ENCODE data around the gene PCDHGA1. TPM values are rescaled to one million over a fixed set of nuclear protein-coding genes. Genes with fewer than 3 reads are reported as not detected.
A peak's percentile ranks its signal among the peaks of the same experiment; 100 is the strongest.

PCDHGA1 gene
- total and polyA plus RNA-seq, 2 donors (not counting 1 experiment from before 2014, with no cell fraction given): 0.06 to 0.64 TPM

GRCh38 chr5:141420855-141421488 is 90.7 kb downstream of the PCDHGA1 start, which contains the start of gene PCDHGA11:
Gene PCDHGA11, plus strand, starts transcription at chr5:141421051. Its CDS starts 177 bp downstream, at chr5:141421228.
- peak within 1 kb of the TSS; percentile 48 for H3K27ac Mint-ChIP-seq
- H3K4me2 ChIP-seq (replicated peaks; ENCODE audit: low read depth, low read length, poor library complexity, severe bottlenecking): peak within 1 kb of the TSS; percentile 47
- peaks cover 2 to 56% (median 52%) of the 10 kb centered on the region in 3 donors for H3K9me3 ChIP-seq (ENCODE audit: control extremely low read depth in 1 of 3, control insufficient read depth in 2 of 3, insufficient read depth in 1 of 3, low read length in 2 of 3)
- ChIA-PET CTCF (interaction anchor here (0.6 to 3.4 kb wide), 24 partner anchors 8 to 306 kb away, joined by 3 to 32 read pairs (median 5); partner anchors contain the start of genes PCDHB8, PCDHGA10, PCDHGA12 and PCDHGB3), POLR2A (interaction anchor here (0.6 kb wide), 1 partner anchor 82 kb away, joined by 4 read pairs; no protein-coding TSS in a partner anchor)
- intact Hi-C loops (cut with micrococcal nuclease): no loop called here
- DNase-seq (peak; percentile 68), ATAC-seq (ENCODE audit: low read depth) (peak; percentile 68)
- peak within 1 kb of the TSS; percentile 17 for H2AFZ ChIP-seq (ENCODE audit: insufficient read depth, low read depth, low read length, poor library complexity, severe bottlenecking)
- H3K36me3 ChIP-seq (replicated peaks in 1 of 2; ENCODE audit: control extremely low read depth in 1 of 2, control insufficient read depth in 1 of 2, extremely low read depth in 1 of 2, insufficient read depth in 2 of 2, low read length in 1 of 2): no peaks in the 10 kb centered on the region
- peaks cover 2 to 71% (median 58%) of the 10 kb centered on the region in 4 experiments for H3K27me3 ChIP-seq (replicated peaks in 1 of 4; ENCODE audit: control extremely low read depth in 1 of 4, control insufficient read depth in 3 of 4, insufficient read depth in 4 of 4, low read length in 3 of 4)
- TF ChIP-seq CTCF (IDR thresholded peaks at IDR 0.05) (peak; percentile 72), EZH2 (IDR thresholded peaks at IDR 0.05; ENCODE audit: borderline replicate concordance, insufficient read depth, low read depth, low read length, poor library complexity, severe bottlenecking) (no peak)
- peaks cover 15% of the 10 kb centered on the region for H3K4me1 Mint-ChIP-seq
- peaks cover 7% of the 10 kb centered on the region for H3K9me3 Mint-ChIP-seq (ENCODE audit: insufficient read depth)
- H3K4me3 ChIP-seq (ENCODE audit: control extremely low read depth in 1 of 5, extremely low read depth in 1 of 5, insufficient read depth in 1 of 5, low read depth in 2 of 5, low read length in 4 of 5): peak within 1 kb of the TSS; percentile 24 to 53 (median 52)
- peaks cover 57% of the 10 kb centered on the region for H3K27me3 Mint-ChIP-seq
- H3K9ac ChIP-seq (ENCODE audit: low read length): peak within 1 kb of the TSS; percentile 35
- H3K4me1 ChIP-seq (ENCODE audit: control insufficient read depth in 2 of 2, insufficient read depth in 2 of 2, low read length in 2 of 2): peaks cover 10 to 12% of the 10 kb centered on the region in 2 donors
- H3K79me2 ChIP-seq (ENCODE audit: control insufficient read depth, insufficient read depth, low read length): no peaks in the 10 kb centered on the region
- 8% methylated on average over 29 of the region's 42 CpGs for WGBS (ENCODE audit: insufficient coverage)
- H3K4me3 Mint-ChIP-seq: peak within 1 kb of the TSS; percentile 87
- no peak within 1 kb of the TSS for H3K27ac ChIP-seq (ENCODE audit: low read length in 2 of 2)
- no peaks in the 10 kb centered on the region for H4K20me1 ChIP-seq (ENCODE audit: control insufficient read depth, insufficient read depth, low read length, poor library complexity, severe bottlenecking)

DNA sequence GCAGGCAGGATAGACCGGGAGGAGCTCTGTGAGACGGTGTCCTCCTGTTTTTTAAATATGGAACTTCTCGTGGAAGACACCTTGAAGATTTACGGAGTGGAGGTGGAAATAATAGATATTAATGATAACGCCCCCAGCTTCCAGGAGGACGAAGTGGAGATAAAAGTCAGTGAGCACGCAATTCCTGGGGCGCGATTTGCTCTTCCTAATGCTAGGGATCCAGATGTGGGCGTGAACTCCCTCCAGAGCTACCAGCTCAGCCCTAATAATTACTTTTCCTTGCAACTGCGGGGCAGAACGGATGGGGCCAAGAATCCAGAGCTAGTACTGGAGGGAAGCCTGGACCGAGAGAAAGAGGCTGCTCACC is 91.2 kb downstream of the PCDHGA1 start:
- Histone ChIP-seq H3K4me1 (ENCODE audit: control insufficient read depth in 2 of 2, insufficient read depth in 2 of 2, low read length in 2 of 2) (peaks cover 10 to 12% of the 10 kb centered on the region in 2 donors), H3K9me3 (ENCODE audit: control extremely low read depth in 1 of 3, control insufficient read depth in 2 of 3, insufficient read depth in 1 of 3, low read length in 2 of 3) (peaks cover 2 to 60% (median 52%) of the 10 kb centered on the region in 3 donors), H3K79me2 (ENCODE audit: control insufficient read depth, insufficient read depth, low read length) (no peaks in the 10 kb centered on the region), H3K27ac (ENCODE audit: low read length in 2 of 2) (no peak overlapping the region), H3K4me3 (ENCODE audit: control extremely low read depth in 1 of 5, extremely low read depth in 1 of 5, insufficient read depth in 1 of 5, low read depth in 2 of 5, low read length in 4 of 5) (peak overlapping the region in 4 of 5 experiments; percentile 24 to 53 (median 39)), H4K20me1 (ENCODE audit: control insufficient read depth, insufficient read depth, low read length, poor library complexity, severe bottlenecking) (no peaks in the 10 kb centered on the region), H3K36me3 (replicated peaks in 1 of 2; ENCODE audit: control extremely low read depth in 1 of 2, control insufficient read depth in 1 of 2, extremely low read depth in 1 of 2, insufficient read depth in 2 of 2, low read length in 1 of 2) (no peaks in the 10 kb centered on the region), H3K9ac (ENCODE audit: low read length) (peak overlapping the region; percentile 35), H2AFZ (ENCODE audit: insufficient read depth, low read depth, low read length, poor library complexity, severe bottlenecking) (no peak overlapping the region), H3K4me2 (replicated peaks; ENCODE audit: low read depth, low read length, poor library complexity, severe bottlenecking) (peak overlapping the region; percentile 47), H3K27me3 (replicated peaks in 1 of 4; ENCODE audit: control extremely low read depth in 1 of 4, control insufficient read depth in 3 of 4, insufficient read depth in 4 of 4, low read length in 3 of 4) (peaks cover 2 to 73% (median 59%) of the 10 kb centered on the region in 4 experiments)
- WGBS (ENCODE audit: insufficient coverage): 18% methylated on average over 11 of the region's 13 CpGs
- CTCF ChIA-PET: interaction anchor here (0.6 to 3.4 kb wide), 20 partner anchors 9 to 305 kb away, joined by 3 to 32 read pairs (median 5); partner anchors contain the start of genes PCDHB8, PCDHGA10, PCDHGA12 and PCDHGB3
- Mint-ChIP-seq H3K9me3 (ENCODE audit: insufficient read depth) (peaks cover 7% of the 10 kb centered on the region), H3K27me3 (peaks cover 56% of the 10 kb centered on the region), H3K4me1 (peaks cover 15% of the 10 kb centered on the region), H3K4me3 (peak overlapping the region; percentile 87), H3K27ac (no peak overlapping the region)
- intact Hi-C loops (cut with micrococcal nuclease): no loop called here
- no peak for ATAC-seq (ENCODE audit: low read depth)
- no peak for TF ChIP-seq CTCF (IDR thresholded peaks at IDR 0.05)
- TF ChIP-seq EZH2 (IDR thresholded peaks at IDR 0.05; ENCODE audit: borderline replicate concordance, insufficient read depth, low read depth, low read length, poor library complexity, severe bottlenecking): no peak
- DNase-seq: no peak
- POLR2A ChIA-PET: no interaction called here
